Vagina (tissue), 2 donors: ENCODE measurements around the gene MAFF.

ENCODE experiments used
- POLR2A ChIP-seq, 2 donors: fragments of 450-650 bp; IDR thresholded peaks; one replicate each; pipeline ENCODE4 v1.6.1; 2017; ENCODE audit warnings: antibody characterized with exemption in 2 of 2, mild to moderate bottlenecking in 2 of 2, moderate library complexity in 2 of 2
- POLR2AphosphoS5 ChIP-seq, 2 donors: sonication (generic); formaldehyde crosslinking; IDR thresholded peaks; one replicate each; pipeline ENCODE4 v1.9.0; 2017; ENCODE audit warnings: antibody characterized with exemption in 2 of 2, mild to moderate bottlenecking in 2 of 2, low read depth in 1 of 2; ENCODE audit not compliant: insufficient read depth in 1 of 2

DNA sequence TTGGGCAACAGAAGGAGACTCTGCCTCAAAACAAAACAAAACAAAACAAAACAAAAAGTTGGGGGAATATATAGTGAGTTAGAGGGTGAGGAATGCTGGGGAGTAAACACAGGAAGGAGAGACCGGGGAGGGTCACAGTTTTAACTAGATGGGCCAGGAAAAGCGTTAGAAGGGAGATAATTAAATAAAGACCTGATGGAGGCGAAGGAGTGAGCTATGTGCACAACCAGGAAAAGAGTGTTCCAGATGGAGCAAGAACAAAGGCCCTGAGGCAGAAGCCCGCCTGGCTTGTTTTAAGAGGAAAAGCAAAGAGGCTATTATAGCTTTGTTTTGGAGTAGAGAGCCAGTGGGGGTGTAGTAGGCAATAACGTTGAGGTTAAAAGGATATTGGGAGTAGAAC lies 15.4 kb upstream of the MAFF start:
- no peak for TF ChIP-seq POLR2AphosphoS5 (IDR thresholded peaks at IDR 0.05; ENCODE audit: insufficient read depth in 1 of 2, low read depth in 1 of 2)
- no peak for TF ChIP-seq POLR2A (IDR thresholded peaks at IDR 0.05)
